ENCODE results near the gene PHLDA1.

DNA sequence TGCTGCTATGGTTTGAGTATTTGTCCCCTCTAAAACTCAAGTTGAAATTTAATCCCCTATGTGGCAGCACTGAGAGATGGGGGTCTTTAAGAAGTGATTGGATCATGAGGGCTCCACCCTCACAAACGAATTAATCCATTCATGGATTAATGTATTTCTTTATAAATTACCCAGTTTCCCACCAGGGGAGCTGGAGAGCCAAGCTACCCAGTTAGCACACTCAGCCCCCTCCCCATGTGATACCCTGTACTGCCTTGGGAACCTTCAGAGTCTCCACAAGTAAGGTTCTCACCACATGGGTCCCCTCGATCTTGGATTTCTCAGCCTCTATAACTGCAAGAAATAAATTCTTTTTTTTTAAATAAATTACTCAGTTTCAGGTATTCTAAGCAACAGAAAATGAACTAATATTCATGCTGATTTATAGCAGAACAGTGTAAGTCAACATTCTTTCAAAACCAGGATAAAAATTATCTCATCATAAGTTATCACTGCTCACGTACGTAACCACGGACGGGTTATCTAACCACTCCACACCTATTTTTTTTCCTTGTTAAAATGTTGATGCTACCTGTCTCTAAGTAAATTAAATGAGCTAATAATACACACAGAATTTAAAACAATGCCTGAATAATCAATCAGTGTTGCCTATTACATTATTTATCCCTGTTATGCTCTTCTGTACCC is 49.3 kb upstream of the PHLDA1 start:
- TF ChIP-seq POLR2A (IDR thresholded peaks at IDR 0.05) = no peak
- TF ChIP-seq, protein P1, sequence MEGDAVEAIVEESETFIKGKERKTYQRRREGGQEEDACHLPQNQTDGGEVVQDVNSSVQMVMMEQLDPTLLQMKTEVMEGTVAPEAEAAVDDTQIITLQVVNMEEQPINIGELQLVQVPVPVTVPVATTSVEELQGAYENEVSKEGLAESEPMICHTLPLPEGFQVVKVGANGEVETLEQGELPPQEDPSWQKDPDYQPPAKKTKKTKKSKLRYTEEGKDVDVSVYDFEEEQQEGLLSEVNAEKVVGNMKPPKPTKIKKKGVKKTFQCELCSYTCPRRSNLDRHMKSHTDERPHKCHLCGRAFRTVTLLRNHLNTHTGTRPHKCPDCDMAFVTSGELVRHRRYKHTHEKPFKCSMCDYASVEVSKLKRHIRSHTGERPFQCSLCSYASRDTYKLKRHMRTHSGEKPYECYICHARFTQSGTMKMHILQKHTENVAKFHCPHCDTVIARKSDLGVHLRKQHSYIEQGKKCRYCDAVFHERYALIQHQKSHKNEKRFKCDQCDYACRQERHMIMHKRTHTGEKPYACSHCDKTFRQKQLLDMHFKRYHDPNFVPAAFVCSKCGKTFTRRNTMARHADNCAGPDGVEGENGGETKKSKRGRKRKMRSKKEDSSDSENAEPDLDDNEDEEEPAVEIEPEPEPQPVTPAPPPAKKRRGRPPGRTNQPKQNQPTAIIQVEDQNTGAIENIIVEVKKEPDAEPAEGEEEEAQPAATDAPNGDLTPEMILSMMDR (IDR thresholded peaks at IDR 0.05 in 8 of 11, conservative IDR thresholded peaks at IDR 0.05 in 3 of 11) = no peak
